Skin epidermis (tissue), 12 donors: ENCODE results near the gene POU2AF1.

ENCODE experiments used
- H3K27ac ChIP-seq, 21 experiments: fragments of 200-600 bp; sonication (generic) in 11 of 21; one replicate each; pipeline ENCODE4 v1.5.0; 2020; ENCODE audit warnings: mild to moderate bottlenecking in 3 of 21, inconsistent platforms in 2 of 21, moderate library complexity in 2 of 21
- H3K4me3 ChIP-seq, 7 experiments: fragments of 200-600 bp; sonication (generic) in 2 of 7; one replicate each; pipeline ENCODE4 v1.5.0; 2020; ENCODE audit warnings: inconsistent platforms in 2 of 7, mild to moderate bottlenecking in 2 of 7, moderate library complexity in 1 of 7

The POU2AF1 gene, protein sequence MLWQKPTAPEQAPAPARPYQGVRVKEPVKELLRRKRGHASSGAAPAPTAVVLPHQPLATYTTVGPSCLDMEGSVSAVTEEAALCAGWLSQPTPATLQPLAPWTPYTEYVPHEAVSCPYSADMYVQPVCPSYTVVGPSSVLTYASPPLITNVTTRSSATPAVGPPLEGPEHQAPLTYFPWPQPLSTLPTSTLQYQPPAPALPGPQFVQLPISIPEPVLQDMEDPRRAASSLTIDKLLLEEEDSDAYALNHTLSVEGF

DNA sequence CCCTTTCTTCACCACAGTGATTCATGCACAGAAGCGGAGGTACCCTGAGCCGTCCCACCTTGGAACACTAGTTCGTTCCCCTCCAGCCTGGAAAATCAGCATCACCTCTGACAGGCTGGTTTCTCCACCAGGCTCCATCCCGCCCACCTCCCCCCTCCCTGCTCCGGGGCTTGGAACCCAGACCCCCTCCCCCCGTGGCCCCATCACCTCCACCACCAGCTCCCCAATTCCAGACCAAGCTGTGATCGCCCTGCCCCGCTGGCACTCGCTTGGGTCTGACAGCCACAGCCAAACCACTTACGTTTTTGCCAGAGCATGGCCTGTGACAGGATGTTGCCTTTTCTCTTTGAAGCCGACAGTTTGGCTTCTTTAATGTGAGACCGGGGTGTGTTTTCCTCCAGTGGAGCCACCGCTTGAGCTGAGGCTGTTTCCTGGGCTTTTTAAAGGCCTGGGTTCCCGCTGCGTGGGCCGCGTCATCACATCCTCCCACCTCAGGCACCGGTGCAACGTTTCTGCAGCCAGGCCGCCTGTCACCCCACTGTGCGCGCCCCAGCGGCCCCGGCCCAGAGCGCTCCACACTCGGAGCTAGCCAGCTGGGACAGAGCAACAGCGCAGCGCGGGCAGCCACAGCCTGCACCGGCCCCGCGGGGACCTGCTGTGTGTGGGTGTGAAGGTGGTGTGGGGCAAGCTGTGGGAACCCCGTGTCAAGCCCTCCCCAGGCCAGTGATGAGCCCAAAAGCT lies at the start of gene POU2AF1:
TSS of gene POU2AF1 (minus strand) at position 415 of the 741 bp plus-strand sequence. CDS start at position 317, 98 bp downstream.
- peak within 1 kb of the TSS in 4 of 7 experiments; percentile 8 to 17 (median 14) for H3K4me3 ChIP-seq

DNA sequence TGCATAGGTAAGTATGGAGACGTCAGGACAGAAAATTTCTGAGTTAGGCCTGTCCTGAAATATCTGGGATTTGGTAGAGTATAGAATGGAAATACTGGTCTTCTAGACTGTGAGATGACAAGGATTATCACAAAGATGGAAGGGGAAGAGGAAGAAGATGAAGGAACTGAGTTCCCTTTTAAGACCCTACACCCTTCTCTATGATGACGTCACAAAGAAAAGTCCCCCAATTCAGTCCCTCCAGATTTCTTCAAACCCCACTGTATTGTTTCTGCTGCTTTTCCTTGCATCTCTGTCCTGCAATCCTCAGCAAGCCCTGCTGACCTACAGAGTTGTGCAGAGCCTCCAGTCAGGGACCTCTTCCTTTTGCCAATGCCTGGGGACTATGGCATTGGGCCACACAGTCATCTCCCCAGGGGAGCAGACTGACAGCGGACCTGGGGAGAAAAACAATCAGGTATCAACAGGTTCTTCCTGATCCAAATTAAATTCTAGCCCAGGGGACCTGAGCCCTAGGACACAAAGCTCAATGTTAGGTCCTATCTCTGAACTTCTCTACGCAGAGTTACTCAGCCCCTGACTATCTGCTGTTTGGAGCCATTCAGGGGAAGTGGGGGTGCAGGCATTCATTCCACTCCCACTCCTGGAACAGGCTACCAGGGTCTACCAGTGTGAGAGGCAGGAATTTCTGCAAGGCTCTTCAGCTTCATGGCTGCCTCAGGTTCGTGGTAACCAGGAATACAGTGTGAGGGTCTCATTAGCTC lies 49.2 kb upstream of the POU2AF1 start:
- H3K4me3 ChIP-seq: no peak overlapping the region
- H3K27ac ChIP-seq: no peak overlapping the region

More for the DNA sequence above, at the start of gene POU2AF1:
- peak within 1 kb of the TSS in 18 of 21 experiments; percentile 11 to 83 (median 66) for H3K27ac ChIP-seq

DNA sequence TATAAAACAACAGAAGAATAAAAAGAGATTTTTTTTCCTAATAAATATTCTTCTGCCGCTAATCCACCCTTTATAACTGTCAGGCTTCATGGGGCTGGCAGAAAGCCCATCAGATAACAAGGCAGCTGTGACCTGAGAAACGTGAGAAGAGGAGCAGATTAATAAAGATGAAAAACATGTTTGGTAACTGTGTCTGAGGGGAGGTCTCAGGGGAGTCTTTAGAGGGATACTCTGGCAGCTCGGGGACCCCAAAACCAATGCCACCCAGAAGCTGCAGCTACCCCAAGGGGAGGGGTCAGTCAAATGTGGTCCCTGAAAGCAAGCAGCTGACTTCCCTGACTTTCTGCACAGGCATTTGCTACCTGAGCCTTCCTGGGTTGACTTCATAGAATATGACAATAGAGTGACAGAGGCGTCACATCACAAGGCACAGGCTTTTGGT lies 48.4 kb upstream of the POU2AF1 start:
- Histone ChIP-seq H3K4me3 (no peak overlapping the region), H3K27ac (no peak overlapping the region)

DNA sequence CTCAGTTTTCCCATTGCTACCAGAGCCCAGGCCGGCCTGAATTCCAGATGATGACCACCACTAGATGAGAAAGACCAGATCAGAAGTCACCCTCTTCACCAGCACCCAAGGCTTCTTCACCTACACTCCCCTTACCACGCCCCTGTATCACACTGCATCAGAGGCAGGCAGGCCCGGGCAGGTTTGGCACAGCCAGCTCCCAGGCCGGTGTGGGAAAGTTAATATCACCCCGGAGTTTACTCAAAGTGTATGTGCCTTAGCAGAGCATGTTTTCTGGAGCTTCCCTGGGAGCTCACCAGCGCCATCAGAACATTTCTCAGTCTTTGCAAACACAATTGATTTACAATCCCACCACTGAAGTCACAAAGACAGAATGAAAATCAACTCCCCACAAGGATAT lies 47.5 kb upstream of the POU2AF1 start:
- Histone ChIP-seq H3K4me3 (no peak overlapping the region), H3K27ac (no peak overlapping the region)

DNA sequence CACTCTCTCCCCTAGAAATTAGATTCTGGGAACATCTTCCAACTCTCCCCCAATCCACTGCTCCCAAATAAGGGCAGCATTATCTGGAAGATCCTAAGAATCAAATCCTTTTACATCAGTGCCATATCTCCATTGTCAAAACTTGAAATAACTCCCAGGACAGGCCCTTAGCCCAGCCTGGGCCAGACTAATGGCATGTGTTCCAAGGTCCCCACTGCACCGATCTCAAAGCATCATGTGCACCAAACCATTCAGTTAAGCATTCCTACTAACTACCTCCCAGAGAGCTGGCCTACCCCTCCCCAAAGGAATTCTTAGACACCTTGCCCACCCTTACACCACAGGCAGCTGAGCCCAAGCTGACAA lies 44.2 kb upstream of the POU2AF1 start:
- no peak overlapping the region for H3K27ac ChIP-seq
- H3K4me3 ChIP-seq: no peak overlapping the region

DNA sequence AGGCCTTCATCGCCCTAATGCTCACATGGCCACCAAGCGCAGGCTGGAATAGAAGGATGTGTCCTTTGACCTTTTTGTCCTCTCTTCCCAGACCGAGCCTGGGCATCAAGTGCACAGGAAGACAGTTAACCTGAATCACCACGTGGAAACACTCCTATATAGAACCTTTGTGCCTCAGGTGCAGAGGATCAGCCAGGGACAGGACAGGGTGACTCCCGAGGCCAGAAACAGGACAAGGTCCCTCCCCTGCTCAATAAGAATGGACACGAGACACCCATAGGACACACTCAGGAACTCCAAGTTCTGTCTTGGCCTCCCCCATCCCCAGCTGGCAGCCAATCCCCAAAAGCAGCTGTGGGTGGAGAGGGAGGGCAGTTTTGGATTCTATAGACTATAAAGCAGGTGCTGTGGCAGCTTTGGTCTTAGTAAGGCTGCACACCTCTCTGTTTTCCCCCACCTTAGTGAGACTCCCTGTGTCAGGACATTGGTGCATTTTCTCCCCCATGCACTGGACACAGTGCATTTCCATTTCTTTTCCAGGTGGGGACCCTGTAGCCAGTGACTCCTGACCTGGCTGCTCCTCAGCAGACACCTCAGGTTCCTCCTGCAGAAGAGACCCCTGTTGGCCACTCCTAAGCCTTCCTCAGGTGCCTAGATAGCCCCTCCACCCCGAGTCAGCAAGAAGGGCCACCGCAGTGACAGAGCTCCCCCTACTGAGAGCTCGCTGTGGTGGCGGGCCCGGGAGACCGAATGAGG lies 43.6 kb upstream of the POU2AF1 start:
- no peak overlapping the region for H3K4me3 ChIP-seq
- H3K27ac ChIP-seq: no peak overlapping the region

DNA sequence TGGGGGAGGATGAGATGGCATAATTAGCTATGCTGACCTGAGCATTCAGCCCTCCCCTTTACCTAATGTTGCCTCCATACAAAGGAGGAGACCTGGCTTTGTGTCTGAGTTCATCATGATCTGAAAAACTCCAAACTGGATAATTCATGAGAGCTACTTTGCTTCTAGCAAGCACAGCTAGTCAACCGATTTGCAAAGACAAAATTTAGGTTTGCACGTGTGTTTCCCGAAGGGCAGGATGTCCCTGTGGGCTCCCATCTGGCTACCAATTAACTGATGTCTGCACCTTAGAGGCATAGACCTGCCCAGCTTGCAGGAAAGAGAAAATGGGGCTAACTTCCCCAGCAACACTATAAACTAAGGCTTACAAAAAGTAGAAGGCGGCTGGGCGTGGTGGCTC lies 42.2 kb upstream of the POU2AF1 start:
- Histone ChIP-seq H3K4me3 (no peak overlapping the region), H3K27ac (no peak overlapping the region)

DNA sequence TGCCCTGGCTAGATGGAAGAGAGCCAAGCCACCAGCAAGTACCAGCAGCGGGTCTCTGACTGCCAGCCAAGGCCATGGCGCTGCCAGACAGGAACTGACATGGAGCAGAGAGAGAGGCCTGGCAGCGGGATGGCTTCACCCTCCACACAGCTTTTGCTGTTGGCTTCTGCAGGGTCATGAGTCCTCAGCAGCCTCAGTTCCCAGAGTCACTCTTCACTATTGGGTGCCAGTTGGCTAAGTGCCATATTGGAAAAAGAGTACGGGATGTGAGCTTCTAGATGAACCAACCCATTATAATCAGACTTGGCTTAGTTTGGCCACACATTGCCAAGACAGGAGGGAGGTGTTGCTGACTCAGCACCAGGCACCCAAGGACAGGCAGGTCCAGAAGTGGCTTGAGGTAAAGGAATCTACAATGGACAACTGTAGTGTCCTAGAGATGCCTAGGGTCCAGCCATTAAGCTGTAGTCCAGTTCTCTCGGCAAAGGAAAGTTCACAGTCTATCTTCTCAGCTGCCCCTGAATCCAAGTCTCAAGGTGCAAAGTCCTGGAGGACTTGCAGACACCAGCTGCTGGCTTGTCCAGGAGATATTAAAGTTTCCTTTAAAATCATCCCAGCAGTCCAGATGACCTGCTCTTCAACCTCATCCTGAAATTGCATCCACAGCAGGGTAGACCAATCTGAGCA lies 40.7 kb upstream of the POU2AF1 start:
- Histone ChIP-seq H3K4me3 (no peak overlapping the region), H3K27ac (peak overlapping the region in 1 of 21 experiments; percentile 67)

DNA sequence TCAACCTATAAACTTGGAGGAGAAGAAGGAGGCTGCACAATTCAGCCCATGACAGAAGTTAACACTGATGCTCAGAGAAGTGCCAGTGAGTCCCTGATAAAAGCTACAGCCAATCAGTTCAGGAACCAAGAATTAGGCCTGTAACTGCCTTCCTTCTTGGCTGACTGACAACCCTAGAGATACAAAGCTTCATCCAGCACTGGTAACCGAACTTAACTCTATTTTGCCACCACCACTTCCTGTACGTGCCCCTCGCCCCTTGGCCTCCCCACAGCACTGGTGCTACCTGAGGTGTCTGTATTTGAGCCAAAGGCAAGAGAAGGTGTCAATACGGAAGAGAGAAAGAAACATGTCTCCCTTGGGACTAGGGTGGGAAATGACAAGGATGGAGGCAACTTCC lies 40.1 kb upstream of the POU2AF1 start:
- H3K4me3 ChIP-seq: no peak overlapping the region
- peak overlapping the region in 1 of 21 experiments; percentile 67 for H3K27ac ChIP-seq

DNA sequence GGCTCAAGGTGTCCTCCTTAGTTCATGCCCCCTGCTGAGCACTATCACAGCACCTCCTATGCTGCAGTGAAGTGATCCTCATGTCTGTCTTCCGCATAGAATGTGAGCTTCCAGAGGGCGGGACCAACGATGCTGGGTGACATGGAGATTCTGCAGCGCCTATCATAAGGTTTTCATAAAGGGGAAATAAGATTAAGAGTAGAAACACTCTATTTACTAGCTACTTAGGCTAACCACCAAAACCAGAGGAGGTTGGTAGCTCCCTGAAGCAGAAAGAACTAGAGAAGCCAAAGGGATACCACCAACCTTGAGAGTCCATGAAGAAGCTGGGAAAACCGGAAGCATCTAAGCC lies 39.3 kb upstream of the POU2AF1 start:
- Histone ChIP-seq H3K27ac (peak overlapping the region in 1 of 21 experiments; percentile 67), H3K4me3 (no peak overlapping the region)

DNA sequence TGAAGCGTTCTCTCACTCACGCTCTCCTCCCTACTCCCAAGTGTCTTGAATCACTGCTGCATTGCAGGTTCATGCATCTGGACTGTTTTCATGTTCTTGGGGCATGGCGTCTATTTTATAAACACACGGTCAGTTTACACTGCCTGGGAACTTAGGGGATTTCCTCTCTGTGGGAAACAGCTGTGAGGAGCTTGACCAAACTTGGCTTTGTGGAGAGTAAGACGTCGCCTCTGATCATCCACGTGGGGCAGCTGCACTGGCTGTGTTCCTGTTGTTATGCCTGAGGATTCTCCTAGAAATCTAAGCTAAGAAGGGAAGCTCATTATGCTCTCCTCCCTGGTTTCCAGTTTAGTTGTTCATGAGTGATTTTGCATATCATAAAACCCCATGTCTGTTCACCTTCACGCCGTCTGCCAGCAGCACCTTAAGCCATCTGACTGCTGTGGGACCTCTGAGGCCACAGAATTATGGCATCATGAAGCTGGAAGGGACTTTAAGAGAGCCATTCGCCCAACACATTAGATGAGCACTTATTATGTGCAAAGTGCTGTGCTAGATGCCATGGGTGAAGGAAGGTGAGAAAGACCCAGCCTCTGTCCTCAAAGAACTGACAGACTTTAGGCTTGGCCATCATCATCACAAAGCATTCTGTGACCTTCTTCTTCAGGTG lies 38.8 kb upstream of the POU2AF1 start:
- H3K27ac ChIP-seq: peak overlapping the region in 4 of 21 experiments; percentile 3 to 67 (median 34)
- no peak overlapping the region for H3K4me3 ChIP-seq

DNA sequence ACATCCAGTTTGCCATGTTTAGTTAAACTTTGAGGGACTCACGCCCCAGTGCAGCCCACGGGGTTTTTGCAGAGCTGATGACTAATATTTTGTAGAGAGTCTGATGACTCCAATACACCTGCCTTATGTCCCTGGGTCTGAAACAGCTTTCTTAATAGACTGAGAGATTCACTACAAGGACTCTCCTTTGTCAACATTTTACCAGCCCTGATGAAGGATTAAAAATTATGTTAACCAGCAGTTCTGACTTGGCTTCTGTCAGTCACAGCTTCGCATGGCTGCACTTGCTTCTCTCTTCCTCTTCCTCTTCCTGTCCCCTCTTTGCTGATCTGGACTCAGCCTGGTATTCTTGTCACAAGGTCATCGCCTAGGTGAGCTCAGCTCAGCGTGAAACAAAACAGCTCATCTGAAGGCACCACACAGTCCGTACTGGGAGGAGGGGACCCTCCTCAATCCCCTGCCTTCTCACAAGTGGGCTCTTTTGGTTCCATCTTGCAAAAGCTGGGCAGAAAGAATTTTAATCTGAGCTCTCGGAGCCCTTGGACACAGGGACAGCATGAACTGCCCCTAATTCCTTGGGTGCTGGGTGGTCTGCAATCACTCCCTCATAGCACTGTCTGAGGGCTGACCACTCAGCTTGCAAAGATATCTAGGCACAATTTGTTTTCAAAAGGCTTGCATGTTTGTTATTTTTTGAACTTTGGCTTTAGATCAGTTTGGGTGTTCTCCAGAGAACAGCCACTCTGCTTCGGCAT lies 38.1 kb upstream of the POU2AF1 start:
- Histone ChIP-seq H3K27ac (peak overlapping the region in 5 of 21 experiments; percentile 3 to 67 (median 25)), H3K4me3 (no peak overlapping the region)

DNA sequence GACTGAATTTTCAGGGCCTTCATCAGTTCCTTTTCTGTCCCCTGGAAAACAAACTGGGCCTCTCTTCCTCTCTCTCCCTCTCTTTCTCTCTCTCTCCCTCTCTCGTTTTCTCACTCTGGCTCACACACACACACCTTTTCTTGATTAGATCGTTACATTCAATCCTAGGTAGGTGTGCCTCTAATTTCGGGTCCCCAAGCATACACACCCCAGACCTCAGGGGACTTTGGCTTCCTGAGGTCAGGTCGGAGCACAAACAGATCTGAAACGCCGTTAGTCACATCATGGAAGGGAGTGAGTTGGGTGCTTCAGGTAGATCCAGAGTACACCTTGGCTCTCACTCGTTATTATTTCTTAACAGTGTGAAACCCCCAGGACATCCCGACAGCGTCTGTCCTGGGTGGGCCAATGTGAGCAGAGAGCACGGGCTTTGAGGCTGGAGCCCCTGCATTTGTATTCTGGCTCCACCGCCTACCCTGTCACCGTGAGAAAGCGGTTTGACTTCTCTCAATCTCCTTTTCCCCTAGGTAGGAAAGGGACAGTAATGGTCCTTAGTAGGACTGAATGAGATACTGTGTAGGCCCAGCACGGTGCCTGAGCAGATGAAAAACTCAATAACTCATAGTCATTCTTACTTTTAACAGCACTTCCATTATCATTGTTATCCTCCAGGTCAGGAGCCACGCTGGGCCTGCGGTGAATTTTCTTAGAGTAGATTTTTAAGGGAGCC lies 37.3 kb upstream of the POU2AF1 start:
- Histone ChIP-seq H3K4me3 (no peak overlapping the region), H3K27ac (peak overlapping the region in 3 of 21 experiments; percentile 25 to 46 (median 37))

DNA sequence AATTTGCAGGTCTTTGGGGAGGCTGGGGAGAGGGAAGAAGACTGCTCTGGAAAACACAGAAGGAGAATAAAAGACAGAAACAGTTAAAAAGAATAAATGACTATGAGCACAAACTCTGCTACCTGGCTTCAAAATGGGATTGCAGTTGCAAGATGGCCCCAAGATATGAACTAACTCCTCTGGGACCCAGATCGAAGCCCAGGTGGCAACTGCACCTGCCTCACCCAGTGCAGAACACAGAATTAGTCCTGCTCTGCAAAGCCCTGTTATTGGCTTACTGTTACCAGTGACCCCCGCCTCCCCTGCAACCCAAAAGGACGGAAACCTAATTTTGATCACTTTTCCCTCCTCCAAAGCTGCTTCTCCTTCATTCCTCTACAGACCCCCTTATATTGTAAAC lies 35.9 kb upstream of the POU2AF1 start:
- peak overlapping the region in 1 of 21 experiments; percentile 61 for H3K27ac ChIP-seq
- H3K4me3 ChIP-seq: no peak overlapping the region

DNA sequence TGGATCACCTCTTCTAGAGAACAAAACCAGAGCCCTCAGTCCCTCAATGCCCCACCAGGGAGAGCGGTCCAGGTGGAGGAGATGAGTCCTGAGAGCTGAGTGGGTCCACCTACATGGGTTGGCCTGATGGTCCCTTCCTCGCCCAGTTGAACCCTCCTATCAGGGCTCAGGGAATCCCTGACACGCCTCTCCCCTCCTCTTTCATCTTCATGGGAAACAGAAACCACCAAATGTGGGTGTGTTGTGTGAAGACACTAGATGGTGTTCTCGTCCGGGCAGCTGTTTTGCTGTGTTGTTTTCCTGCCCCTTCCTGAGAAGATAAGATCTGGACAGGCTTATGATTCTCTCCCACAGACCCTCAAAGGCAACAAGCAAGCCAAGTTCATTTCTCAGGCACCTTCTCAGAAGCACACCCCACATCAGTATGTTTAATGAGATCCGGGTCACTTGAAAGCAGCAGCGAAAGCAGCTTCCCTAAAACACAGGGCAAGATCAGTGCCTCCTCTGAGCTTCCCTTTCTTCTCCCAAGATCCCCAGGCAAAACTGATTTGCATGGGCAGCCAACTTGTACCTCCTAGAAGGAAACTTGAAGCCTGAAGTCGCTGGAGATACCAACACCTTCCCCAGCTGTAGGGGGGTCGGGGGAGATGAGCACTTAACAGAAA lies 35.3 kb upstream of the POU2AF1 start:
- Histone ChIP-seq H3K27ac (peak overlapping the region in 1 of 21 experiments; percentile 61), H3K4me3 (no peak overlapping the region)

DNA sequence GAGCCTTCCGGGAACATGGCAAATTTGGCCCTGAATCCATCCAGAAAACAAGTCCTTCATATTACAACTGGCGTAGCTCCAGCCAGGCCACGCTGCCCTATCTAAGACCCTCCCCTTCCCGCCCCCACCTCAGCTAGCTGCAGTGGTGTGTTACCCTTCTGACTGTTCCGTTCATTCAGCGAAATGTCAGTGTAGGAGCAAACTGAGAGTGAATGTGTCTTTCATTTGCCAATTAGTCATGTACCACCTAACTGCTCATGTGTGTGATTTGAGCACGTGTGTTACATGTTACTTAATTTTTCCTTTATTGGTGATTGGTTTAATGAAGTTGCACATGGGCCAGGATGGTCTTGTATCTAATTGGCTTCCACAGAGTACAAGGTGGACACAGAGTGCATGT lies 34.8 kb upstream of the POU2AF1 start:
- no peak overlapping the region for H3K4me3 ChIP-seq
- peak overlapping the region in 1 of 21 experiments; percentile 61 for H3K27ac ChIP-seq

DNA sequence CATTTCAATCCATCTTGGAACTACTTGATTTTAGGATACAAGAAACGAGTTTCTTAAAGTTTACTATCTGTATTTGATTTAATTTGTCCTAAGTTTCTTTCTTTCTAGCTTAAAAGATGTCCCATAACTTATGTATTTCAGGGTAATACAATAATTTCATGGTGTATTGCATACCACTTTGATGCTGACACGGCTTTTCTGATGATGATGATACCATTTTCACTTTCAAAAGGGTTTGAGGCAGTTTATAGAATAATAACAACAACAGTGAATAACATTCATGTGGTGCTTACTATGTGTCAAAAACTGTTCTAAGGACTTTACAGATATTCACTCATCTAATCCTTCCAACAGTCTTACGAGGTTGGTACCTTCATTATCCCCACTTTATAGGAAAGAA lies 33.2 kb upstream of the POU2AF1 start:
- no peak overlapping the region for H3K27ac ChIP-seq
- no peak overlapping the region for H3K4me3 ChIP-seq
